Thoracic aorta (tissue), 2 donors: ENCODE data around the gene SCGB1C1. TPM values are rescaled to one million over a fixed set of nuclear protein-coding genes. Genes with fewer than 3 reads are reported as not detected.

Experiments used
- ATAC-seq: fragments of 150-250 bp; one replicate; pipeline ENCODE4 v1.8.0; 2017; ENCODE audit warnings: low read depth; ENCODE audit not compliant: insufficient number of reproducible peaks, low FRiP score
- DNase-seq: peaks from one replicate; pipeline ENCODE4 v3.0.0-alpha.2; 2020; ENCODE audit warnings: low spot score
- H3K27ac ChIP-seq, 2 donors: fragments of 200-600 bp; sonication (generic); 1 replicate in 1 of 2; 2 replicates in 1 of 2; pipeline ENCODE4 v1.5.1; 2016; ENCODE audit warnings: mild to moderate bottlenecking in 2 of 2, moderate library complexity in 2 of 2
- H3K27me3 ChIP-seq: fragments of 200-600 bp; sonication (generic); replicated peaks from 2 replicates; pipeline ENCODE4 v1.6.0; 2016; ENCODE audit warnings: mild to moderate bottlenecking; ENCODE audit not compliant: insufficient read depth
- H3K36me3 ChIP-seq: fragments of 200-600 bp; sonication (generic); one replicate; pipeline ENCODE4 v1.5.1; 2016
- H3K4me1 ChIP-seq, 2 donors: fragments of 200-600 bp; sonication (generic); 1 replicate in 1 of 2; 2 replicates in 1 of 2; pipeline versions ENCODE4 v1.5.1 to v1.6.0; 2016; ENCODE audit warnings: low read depth in 2 of 2, mild to moderate bottlenecking in 1 of 2; ENCODE audit not compliant: control insufficient read depth in 1 of 2
- H3K4me3 ChIP-seq: fragments of 200-600 bp; sonication (generic); 2 replicates; pipeline ENCODE4 v1.5.1; 2016; ENCODE audit warnings: mild to moderate bottlenecking
- H3K9me3 ChIP-seq: fragments of 200-600 bp; sonication (generic); 2 replicates; pipeline ENCODE4 v1.5.1; 2016
- CTCF ChIP-seq: fragments of 200-600 bp; sonication (generic); IDR thresholded peaks from one replicate; pipeline ENCODE4 v1.5.1; 2019; ENCODE audit warnings: antibody characterized with exemption
- total RNA-seq, 2 donors: library from RNA; depleted of rRNA; stranded (reverse); fragments of >200 nt; gene quantifications; one replicate each; pipeline versions ENCODE4 v1.1.0 to v1.2.3, GENCODE V29; 2016

The SCGB1C1 gene
- total RNA-seq, 2 donors from 2014 or later, result not detected

GRCh38 chr11:225734-226453 is 33.0 kb downstream of the SCGB1C1 start:
- no peaks in the 10 kb centered on the region for H3K9me3 ChIP-seq
- H3K27me3 ChIP-seq, result no peaks in the 10 kb centered on the region
- ATAC-seq, result no peak
- DNase-seq, result no peak
- H3K4me3 ChIP-seq, result no peak overlapping the region
- H3K27ac ChIP-seq, result no peak overlapping the region
- no peaks in the 10 kb centered on the region for H3K4me1 ChIP-seq
- H3K36me3 ChIP-seq, result no peaks in the 10 kb centered on the region
- no peak for TF ChIP-seq CTCF

DNA sequence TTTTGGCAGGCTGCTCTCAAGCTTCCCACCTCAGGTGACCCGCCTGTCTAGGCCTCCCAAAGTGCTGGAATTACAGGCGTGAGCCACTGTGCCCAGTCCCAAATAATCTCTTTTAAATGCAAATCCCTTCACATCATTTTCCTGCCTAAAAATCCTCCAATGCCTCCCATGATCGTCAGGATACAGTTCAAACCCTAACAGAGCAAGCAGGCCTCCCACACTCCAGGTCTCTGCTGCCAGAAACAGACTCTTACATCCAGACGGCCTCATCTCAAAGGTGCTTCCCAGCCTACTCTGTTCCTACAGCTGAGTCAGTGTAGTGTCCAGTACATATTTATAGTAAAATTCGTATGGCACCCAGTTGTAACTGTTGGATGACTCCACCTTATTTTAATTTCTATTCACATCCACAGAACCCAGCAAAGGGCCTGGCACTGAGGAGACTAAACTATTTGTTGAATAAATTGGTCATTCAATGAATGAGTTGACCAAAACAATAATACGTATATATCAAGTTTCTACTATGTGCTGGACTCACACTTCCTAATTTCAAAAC is 35.0 kb downstream of the SCGB1C1 start:
- TF ChIP-seq CTCF, result no peak
- Histone ChIP-seq H3K9me3 (no peaks in the 10 kb centered on the region), H3K27ac (no peak overlapping the region), H3K27me3 (no peaks in the 10 kb centered on the region), H3K36me3 (no peaks in the 10 kb centered on the region), H3K4me3 (no peak overlapping the region), H3K4me1 (no peaks in the 10 kb centered on the region)
- DNase-seq, result no peak
- ATAC-seq, result no peak

GRCh38 chr11:230431-230830 is 37.6 kb downstream of the SCGB1C1 start:
- Histone ChIP-seq H3K4me1 (peaks cover 5% of the 10 kb centered on the region in 2 donors), H3K27ac (no peak overlapping the region), H3K36me3 (no peaks in the 10 kb centered on the region), H3K4me3 (no peak overlapping the region), H3K9me3 (no peaks in the 10 kb centered on the region), H3K27me3 (no peaks in the 10 kb centered on the region)
- ATAC-seq (no peak), DNase-seq (no peak)
- TF ChIP-seq CTCF, result no peak

DNA sequence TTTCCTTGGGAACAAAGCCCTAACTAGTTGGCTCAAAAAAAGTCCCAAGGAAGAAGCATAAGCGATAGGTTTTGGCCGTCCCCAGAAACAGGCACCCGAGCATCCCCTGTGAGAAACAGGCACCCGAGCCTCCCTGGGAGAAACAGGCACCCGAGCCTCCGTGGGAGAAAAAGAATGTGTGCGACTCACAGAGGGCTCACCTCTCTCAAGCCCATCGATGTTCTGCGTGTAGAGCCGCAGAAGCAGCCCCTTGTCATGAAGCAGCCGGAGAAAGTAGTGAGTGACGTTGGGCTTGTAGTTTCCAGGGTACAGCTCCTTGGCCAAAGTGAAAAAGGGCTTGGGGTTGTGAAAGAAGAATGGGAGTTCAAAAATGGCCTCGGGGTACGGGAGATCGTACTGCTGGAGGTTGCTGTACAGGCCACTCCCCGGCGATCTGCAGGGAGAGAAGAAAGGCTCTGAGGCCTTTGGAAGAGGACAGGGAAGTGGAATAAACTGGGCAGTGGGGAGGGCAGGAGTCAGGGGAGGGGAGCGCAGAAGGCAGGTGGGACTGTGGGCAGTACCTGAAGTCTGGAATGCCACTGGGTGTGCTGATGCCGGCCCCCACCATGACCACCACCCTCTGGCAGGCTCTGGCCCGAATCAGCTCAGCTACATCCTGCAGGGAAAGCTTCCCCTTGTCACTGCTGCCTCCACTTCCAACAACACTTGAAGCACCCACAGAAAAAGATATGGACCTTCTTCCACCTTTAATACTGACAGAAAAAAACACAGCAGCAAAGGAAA is 40.1 kb downstream of the SCGB1C1 start:
- Histone ChIP-seq H3K4me1 (peaks cover 13 to 15% of the 10 kb centered on the region in 2 donors), H3K27me3 (no peaks in the 10 kb centered on the region), H3K27ac (no peak overlapping the region), H3K4me3 (no peak overlapping the region), H3K9me3 (no peaks in the 10 kb centered on the region), H3K36me3 (no peaks in the 10 kb centered on the region)
- TF ChIP-seq CTCF, result no peak
- ATAC-seq (no peak), DNase-seq (no peak)

DNA sequence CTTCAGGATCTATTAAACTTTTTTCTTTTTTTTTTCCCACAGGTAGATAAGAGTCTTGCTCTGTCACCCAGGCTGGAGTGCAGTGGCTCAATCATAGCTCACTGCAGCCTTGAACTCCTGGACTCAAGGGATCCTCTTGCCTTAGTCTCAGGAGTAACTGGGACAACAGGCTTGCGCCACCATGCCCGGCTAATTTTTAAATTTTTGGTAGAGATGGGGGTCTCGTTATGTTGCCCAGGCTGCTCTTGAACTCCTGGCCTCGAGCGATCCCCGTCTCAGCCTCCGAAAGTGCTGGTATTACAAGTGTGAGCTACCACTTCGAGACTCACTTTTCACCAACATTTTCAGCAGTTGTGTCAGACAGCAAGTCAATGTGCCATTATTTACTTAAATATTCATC is 42.3 kb downstream of the SCGB1C1 start:
- peak overlapping the region; percentile 100 for H3K4me3 ChIP-seq
- no peak for ATAC-seq
- TF ChIP-seq CTCF, result no peak
- H3K27me3 ChIP-seq, result no peaks in the 10 kb centered on the region
- H3K9me3 ChIP-seq, result no peaks in the 10 kb centered on the region
- DNase-seq, result no peak
- no peaks in the 10 kb centered on the region for H3K36me3 ChIP-seq
- H3K27ac ChIP-seq, result peak overlapping the region in 1 of 2 donors; percentile 95
- H3K4me1 ChIP-seq, result peaks cover 20 to 24% of the 10 kb centered on the region in 2 donors
